GM12864 (cell line): ENCODE measurements around the gene ANK3.

Source experiments
- DNase-seq: peaks from one replicate; pipeline ENCODE4 v3.0.0-alpha.2; 2011; ENCODE audit warnings: low read depth
- H3K4me3 ChIP-seq: 2 replicates; pipeline ENCODE4 v1.5.1; 2011; ENCODE audit warnings: mild to moderate bottlenecking, low read depth, low read length, control low read depth
- TF ChIP-seq, protein P1 (sequence below): IDR thresholded peaks from 2 replicates; pipeline ENCODE4 v1.5.1; 2011; ENCODE audit warnings: low read depth, mild to moderate bottlenecking, moderate library complexity, low read length, control low read depth, inconsistent platforms; ENCODE audit errors: missing control alignments

ANK3 gene

GRCh38 chr10:60291344-60291930 is 98.2 kb downstream of the ANK3 start:
- H3K4me3 ChIP-seq, result no peak overlapping the region
- no peak for DNase-seq
- TF ChIP-seq, protein P1, sequence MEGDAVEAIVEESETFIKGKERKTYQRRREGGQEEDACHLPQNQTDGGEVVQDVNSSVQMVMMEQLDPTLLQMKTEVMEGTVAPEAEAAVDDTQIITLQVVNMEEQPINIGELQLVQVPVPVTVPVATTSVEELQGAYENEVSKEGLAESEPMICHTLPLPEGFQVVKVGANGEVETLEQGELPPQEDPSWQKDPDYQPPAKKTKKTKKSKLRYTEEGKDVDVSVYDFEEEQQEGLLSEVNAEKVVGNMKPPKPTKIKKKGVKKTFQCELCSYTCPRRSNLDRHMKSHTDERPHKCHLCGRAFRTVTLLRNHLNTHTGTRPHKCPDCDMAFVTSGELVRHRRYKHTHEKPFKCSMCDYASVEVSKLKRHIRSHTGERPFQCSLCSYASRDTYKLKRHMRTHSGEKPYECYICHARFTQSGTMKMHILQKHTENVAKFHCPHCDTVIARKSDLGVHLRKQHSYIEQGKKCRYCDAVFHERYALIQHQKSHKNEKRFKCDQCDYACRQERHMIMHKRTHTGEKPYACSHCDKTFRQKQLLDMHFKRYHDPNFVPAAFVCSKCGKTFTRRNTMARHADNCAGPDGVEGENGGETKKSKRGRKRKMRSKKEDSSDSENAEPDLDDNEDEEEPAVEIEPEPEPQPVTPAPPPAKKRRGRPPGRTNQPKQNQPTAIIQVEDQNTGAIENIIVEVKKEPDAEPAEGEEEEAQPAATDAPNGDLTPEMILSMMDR, result no peak

- no peak for DNase-seq
- H3K4me3 ChIP-seq, result no peak overlapping the region
- TF ChIP-seq, protein P1, result no peak
These were observed 99.1 kb downstream of the ANK3 start for GRCh38 chr10:60290558-60290957.

DNA sequence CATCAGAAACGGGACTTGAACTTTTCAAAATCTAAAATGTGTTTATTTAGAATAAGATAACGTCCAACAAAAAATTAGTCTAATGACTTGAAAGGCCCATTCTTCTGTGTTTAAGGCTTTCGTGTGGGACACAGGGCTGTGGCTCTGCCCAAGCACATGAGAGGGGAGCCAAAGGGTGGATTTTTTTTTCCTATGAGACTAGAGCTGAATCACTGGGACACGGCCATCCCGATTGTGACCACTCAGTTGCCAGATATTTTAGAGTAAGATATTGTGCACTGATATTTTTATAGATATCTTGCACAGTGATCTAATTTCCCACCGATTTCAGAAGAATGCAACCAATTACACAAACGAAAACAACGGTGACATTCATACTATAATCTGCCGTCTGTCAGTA is 99.9 kb downstream of the ANK3 start:
- TF ChIP-seq, protein P1, result no peak
- no peak for DNase-seq
- H3K4me3 ChIP-seq, result no peak overlapping the region

DNA sequence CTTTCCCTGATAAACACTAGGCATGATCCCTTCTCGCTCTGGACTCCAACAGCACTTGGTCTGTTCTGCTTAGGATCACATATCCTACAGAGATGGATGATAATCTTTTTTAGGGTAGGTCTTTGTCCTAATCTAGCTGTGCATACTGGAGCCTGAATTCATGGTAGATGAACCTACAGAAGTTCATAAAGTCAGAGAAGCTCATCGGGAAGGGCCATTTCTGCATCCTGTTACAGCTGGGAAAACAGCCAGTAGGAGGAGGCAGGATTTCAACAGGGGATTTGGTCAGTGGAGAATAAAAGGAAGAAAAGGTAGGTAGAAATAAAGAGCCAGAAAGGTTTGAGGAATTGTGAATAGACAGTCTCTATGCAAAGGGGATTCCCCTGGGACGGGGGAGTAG is 101.4 kb downstream of the ANK3 start:
- TF ChIP-seq, protein P1, result no peak
- no peak overlapping the region for H3K4me3 ChIP-seq
- no peak for DNase-seq

DNA sequence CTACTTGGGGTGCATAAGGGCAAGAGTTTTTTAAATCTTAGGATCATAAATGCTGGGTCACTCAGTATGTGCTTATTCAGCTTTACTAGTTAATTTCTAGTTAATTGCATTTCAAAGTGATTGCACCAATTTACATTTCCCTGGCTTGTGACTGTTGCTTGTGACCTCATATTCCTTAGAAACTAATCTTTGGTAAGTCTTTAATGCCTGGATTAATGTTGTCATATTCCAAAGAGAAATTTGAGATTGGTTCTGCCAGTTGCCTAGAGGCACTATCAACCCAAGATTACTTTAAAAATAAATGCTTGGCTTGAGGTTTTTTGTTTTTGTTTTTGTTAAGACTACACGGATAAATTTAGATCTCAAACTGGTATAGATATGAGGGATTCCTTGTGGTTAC is 103.1 kb downstream of the ANK3 start:
- no peak for DNase-seq
- H3K4me3 ChIP-seq, result no peak overlapping the region
- TF ChIP-seq, protein P1, result no peak

GRCh38 chr10:60283397-60283796 is 106.3 kb downstream of the ANK3 start:
- TF ChIP-seq, protein P1, result no peak
- no peak for DNase-seq
- H3K4me3 ChIP-seq, result no peak overlapping the region

DNA sequence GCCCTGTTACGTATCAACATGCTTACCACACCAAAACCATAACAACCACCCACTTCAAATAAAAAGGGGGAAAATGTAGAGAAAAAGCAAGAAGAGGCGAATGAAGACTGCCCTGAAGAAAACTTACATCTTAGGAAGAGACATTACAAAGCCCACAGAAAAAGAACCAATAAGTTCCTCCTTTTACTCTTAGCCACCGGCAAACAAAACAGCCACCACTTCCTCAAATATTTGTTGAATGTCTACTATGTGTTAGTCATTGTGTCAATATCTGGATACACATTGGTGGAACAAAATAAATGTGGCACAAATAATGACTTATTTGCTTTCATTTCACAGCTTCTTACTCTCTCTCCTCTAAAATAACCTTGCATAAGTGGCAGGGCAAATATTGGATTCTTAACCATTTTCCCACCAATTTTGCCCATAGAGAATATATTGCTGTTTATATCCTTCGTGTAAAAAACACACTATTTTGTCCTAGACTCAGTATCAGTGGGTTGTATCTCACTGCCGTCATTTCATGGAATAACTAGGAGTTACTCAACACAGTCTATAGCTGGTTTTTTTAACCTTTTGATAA is 106.8 kb downstream of the ANK3 start:
- DNase-seq, result no peak
- TF ChIP-seq, protein P1, result no peak
- H3K4me3 ChIP-seq, result no peak overlapping the region
